ENCODE measurements around the gene CLIP3. TPM values are rescaled to one million over a fixed set of nuclear protein-coding genes. Genes with fewer than 3 reads are reported as not detected.

The CLIP3 gene
- total RNA-seq, 1 experiment from 2014 or later, result 1.5 TPM

DNA sequence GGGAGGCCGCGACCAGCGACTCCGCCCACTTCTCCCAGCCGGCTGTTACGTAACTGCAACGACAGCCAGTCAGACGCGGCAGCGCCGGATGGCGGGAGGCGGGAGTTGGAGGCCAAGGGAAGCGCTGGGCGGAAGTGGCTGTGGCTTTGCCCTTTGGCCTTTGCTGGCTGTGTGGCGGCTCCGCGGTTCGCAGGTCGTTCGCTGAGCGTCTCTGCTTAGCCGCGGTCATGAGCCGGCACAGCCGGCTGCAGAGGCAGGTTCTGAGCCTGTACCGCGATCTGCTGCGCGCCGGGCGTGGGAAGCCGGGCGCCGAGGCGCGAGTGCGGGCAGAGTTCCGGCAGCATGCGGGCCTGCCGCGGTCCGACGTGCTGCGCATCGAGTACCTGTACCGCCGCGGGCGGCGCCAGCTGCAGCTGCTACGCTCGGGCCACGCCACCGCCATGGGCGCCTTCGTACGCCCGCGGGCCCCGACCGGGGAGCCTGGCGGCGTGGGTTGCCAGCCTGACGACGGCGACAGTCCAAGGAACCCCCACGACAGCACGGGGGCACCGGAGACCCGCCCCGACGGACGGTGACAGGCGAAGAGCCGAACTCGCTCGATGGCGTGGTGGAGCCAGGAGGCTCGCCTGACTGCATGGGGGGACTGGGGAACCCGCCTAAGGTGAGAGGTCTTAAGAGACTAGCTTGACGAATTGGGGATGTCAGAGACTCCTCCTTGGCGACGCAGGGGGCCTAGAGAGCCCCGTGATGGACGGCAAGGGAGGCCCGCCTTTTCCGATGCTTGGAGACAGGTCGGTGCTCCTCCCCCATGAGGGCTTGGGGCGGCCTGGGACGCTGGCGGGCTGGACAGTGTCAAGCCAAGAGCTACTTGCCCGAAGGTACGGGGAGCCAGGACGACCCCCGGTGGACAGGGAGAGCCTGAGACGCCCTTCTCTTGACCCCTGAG is 37.4 kb downstream of the CLIP3 start, which contains the start of gene SDHAF1 (continued):
- TF ChIP-seq, protein P1, sequence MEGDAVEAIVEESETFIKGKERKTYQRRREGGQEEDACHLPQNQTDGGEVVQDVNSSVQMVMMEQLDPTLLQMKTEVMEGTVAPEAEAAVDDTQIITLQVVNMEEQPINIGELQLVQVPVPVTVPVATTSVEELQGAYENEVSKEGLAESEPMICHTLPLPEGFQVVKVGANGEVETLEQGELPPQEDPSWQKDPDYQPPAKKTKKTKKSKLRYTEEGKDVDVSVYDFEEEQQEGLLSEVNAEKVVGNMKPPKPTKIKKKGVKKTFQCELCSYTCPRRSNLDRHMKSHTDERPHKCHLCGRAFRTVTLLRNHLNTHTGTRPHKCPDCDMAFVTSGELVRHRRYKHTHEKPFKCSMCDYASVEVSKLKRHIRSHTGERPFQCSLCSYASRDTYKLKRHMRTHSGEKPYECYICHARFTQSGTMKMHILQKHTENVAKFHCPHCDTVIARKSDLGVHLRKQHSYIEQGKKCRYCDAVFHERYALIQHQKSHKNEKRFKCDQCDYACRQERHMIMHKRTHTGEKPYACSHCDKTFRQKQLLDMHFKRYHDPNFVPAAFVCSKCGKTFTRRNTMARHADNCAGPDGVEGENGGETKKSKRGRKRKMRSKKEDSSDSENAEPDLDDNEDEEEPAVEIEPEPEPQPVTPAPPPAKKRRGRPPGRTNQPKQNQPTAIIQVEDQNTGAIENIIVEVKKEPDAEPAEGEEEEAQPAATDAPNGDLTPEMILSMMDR (IDR thresholded peaks at IDR 0.05 in 2 of 3, conservative IDR thresholded peaks at IDR 0.05 in 1 of 3; ENCODE audit: borderline replicate concordance in 1 of 3, insufficient read depth in 1 of 3, low read depth in 2 of 3, low read length in 2 of 3), result no peak

DNA sequence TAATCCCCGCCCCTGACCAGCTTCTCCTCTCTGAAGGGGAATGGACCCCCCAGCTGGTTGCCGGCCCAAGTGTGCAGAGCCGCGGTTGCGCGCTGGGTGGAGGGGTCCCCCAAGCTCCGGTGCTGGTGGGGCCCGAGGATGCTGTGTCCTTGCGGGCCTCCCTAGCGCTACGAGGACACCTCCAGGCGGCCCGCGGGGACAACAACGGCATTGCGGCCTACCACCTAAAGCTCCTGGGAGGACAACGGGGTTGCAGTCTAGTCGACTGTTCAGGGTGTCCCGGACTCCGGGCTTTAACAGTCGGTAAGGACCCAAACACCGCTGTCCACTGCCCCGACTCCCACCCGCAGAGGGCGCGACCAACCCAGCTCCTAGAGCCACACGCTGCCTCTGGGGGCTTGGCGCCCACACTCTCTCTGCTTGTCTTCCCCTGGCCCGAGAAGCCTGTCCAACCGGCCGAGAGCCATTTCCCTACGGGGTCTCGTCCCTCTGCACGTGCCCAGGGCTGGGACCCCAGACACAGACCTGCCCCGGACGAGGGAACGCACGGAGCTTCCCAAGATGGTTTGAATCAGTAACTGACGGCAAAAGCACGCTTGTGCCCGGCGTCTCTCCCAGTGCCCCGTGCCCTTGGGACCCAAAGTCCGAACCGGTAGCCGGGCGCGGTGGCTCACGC is 38.6 kb downstream of the CLIP3 start:
- peaks cover 12 to 20% of the 10 kb centered on the region in 2 experiments for H3K4me1 ChIP-seq (ENCODE audit: control insufficient read depth in 1 of 2, insufficient read depth in 2 of 2, low read length in 2 of 2)
- ChIA-PET CTCF (no interaction called here), RAD21 (ENCODE audit: low non-redundant PET in 1 of 2, low total read pairs in 2 of 2, uncharacterized antibody in 2 of 2, unreplicated experiment in 2 of 2) (no interaction called here), POLR2A (no interaction called here)
- TSS peak; percentile 45 for BruUV-seq (replicated peaks)
- peaks cover 28% of the 10 kb centered on the region for H3K79me2 ChIP-seq (ENCODE audit: insufficient read depth, low read length)
- no peaks in the 10 kb centered on the region for H3K27me3 ChIP-seq (ENCODE audit: insufficient read depth, low read length)
- no peak overlapping the region; the same call in 1 of the 2 replicates for H3K27ac ChIP-seq (ENCODE audit: low read depth, low read length)
- H2AFZ ChIP-seq (ENCODE audit: low read depth, low read length, poor library complexity, severe bottlenecking), result no peak overlapping the region
- no peak overlapping the region for H3K4me3 ChIP-seq (replicated peaks in 1 of 2; ENCODE audit: low read depth in 1 of 2, low read length in 2 of 2)
- peak overlapping the region; percentile 92; the same call in 1 of the 2 replicates for H3K4me2 ChIP-seq (ENCODE audit: low read length)
- DNase-seq (ENCODE audit: low read depth, low spot score) (no peak), ATAC-seq (no peak)
- TF ChIP-seq, protein P1 (IDR thresholded peaks at IDR 0.05 in 2 of 3, conservative IDR thresholded peaks at IDR 0.05 in 1 of 3; ENCODE audit: borderline replicate concordance in 1 of 3, insufficient read depth in 1 of 3, low read depth in 2 of 3, low read length in 2 of 3), result 0 out of 6 replicates have a peak, but pooled peaks of 2 of the 3 experiments have one; percentile 6 to 7
- TF ChIP-seq JUND (IDR thresholded peaks at IDR 0.05) (no peak), ELF1 (IDR thresholded peaks at IDR 0.05; ENCODE audit: borderline replicate concordance, low read depth) (no peak), ZNF274 (IDR thresholded peaks at IDR 0.05; ENCODE audit: low read depth, low read length) (no peak)
- TF ChIP-seq, protein P2, sequence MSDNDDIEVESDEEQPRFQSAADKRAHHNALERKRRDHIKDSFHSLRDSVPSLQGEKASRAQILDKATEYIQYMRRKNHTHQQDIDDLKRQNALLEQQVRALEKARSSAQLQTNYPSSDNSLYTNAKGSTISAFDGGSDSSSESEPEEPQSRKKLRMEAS (IDR thresholded peaks at IDR 0.05), result no peak
- TF ChIP-seq, protein P3, sequence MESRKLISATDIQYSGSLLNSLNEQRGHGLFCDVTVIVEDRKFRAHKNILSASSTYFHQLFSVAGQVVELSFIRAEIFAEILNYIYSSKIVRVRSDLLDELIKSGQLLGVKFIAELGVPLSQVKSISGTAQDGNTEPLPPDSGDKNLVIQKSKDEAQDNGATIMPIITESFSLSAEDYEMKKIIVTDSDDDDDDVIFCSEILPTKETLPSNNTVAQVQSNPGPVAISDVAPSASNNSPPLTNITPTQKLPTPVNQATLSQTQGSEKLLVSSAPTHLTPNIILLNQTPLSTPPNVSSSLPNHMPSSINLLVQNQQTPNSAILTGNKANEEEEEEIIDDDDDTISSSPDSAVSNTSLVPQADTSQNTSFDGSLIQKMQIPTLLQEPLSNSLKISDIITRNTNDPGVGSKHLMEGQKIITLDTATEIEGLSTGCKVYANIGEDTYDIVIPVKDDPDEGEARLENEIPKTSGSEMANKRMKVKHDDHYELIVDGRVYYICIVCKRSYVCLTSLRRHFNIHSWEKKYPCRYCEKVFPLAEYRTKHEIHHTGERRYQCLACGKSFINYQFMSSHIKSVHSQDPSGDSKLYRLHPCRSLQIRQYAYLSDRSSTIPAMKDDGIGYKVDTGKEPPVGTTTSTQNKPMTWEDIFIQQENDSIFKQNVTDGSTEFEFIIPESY (IDR thresholded peaks at IDR 0.05; ENCODE audit: extremely low read depth, insufficient replicate concordance, low read length), result no peak
- no peaks in the 10 kb centered on the region for H4K20me1 ChIP-seq (ENCODE audit: insufficient read depth)
- H3K9me2 ChIP-seq (ENCODE audit: insufficient read depth), result no peaks in the 10 kb centered on the region
- 0 out of 4 replicates have a peak, but pooled peaks cover 0 to 3% of the 10 kb centered on the region in 2 experiments for H3K36me3 ChIP-seq (ENCODE audit: control insufficient read depth in 1 of 2, insufficient read depth in 2 of 2, low read length in 2 of 2)
- no peaks in the 10 kb centered on the region for H3K9me3 ChIP-seq (ENCODE audit: control insufficient read depth in 1 of 2, insufficient read depth in 1 of 2, low read depth in 1 of 2, low read length in 2 of 2)
- intact Hi-C loops (cut with micrococcal nuclease), result no loop called here
- H3K9ac ChIP-seq (ENCODE audit: low read length), result no peak overlapping the region

All from HCT116 (cell line).